Activated naive CD4-positive, alpha-beta T cell treated with anti-CD3 and anti-CD28 coated beads for 36 hours (primary cell): Measurements from ENCODE around the gene EXOC6B. TPM values are rescaled to one million over a fixed set of nuclear protein-coding genes. Genes with fewer than 3 reads are reported as not detected.

Experiments
- CTCF ChIA-PET: fragments of 350-600 bp; sonication (Branson Sonifier 250); formaldehyde crosslinking; loops from one replicate; lab custom pipeline; 2021; ENCODE audit warnings: antibody characterized with exemption; lab: Charles Lee
- DNase-seq: peaks from one replicate; pipeline ENCODE4 v3.0.0-alpha.2; 2020
- H3K27ac Mint-ChIP-seq: one replicate; pipeline ENCODE4 v1.8.0; 2021; ENCODE audit warnings: mild to moderate bottlenecking, mixed read lengths
- H3K27me3 Mint-ChIP-seq: one replicate; pipeline ENCODE4 v1.8.0; 2021; ENCODE audit warnings: low read depth, mixed read lengths
- H3K36me3 Mint-ChIP-seq: one replicate; pipeline ENCODE4 v1.8.0; 2021; ENCODE audit warnings: low read depth, mixed read lengths
- H3K4me1 Mint-ChIP-seq: one replicate; pipeline ENCODE4 v1.8.0; 2021; ENCODE audit warnings: low read depth, mixed read lengths
- H3K4me3 Mint-ChIP-seq: one replicate; pipeline ENCODE4 v1.8.0; 2021; ENCODE audit warnings: mild to moderate bottlenecking, moderate library complexity, mixed read lengths
- H3K9me3 Mint-ChIP-seq: one replicate; pipeline ENCODE4 v1.8.0; 2021; ENCODE audit warnings: mixed read lengths
- intact Hi-C: fragments of 100-400 bp; cut with micrococcal nuclease; formaldehyde crosslinking; loops from one replicate; pipeline ENCODE4 v1.15.1; 2023
- total RNA-seq, 2 experiments: library from RNA; stranded (reverse); gene quantifications; one replicate each; pipeline ENCODE4 v1.2.3, GENCODE V29; 2021

Gene EXOC6B
- total RNA-seq, 2 experiments from 2014 or later = 6.1 to 7.5 TPM

GRCh38 chr2:72143441-72144273 lies 682.2 kb downstream of the EXOC6B start:
- peaks cover 56% of the 10 kb centered on the region for H3K27me3 Mint-ChIP-seq
- no peak overlapping the region for H3K27ac Mint-ChIP-seq

GRCh38 chr2:72142570-72143440 lies 683.0 kb downstream of the EXOC6B start:
- no peaks in the 10 kb centered on the region for H3K9me3 Mint-ChIP-seq
- no peak for DNase-seq
- H3K27ac Mint-ChIP-seq = no peak overlapping the region
- H3K4me1 Mint-ChIP-seq = peaks cover 27% of the 10 kb centered on the region
- peaks cover 50% of the 10 kb centered on the region for H3K27me3 Mint-ChIP-seq
- CTCF ChIA-PET = no interaction called here
- H3K36me3 Mint-ChIP-seq = no peaks in the 10 kb centered on the region
- H3K4me3 Mint-ChIP-seq = no peak overlapping the region
- intact Hi-C loops = no loop called here

More at GRCh38 chr2:72143441-72144273, 682.2 kb downstream of the EXOC6B start:
- no peaks in the 10 kb centered on the region for H3K9me3 Mint-ChIP-seq
- no peak for DNase-seq
- H3K4me1 Mint-ChIP-seq = peaks cover 33% of the 10 kb centered on the region
- intact Hi-C loops = no loop called here
- no peak overlapping the region for H3K4me3 Mint-ChIP-seq
- no peaks in the 10 kb centered on the region for H3K36me3 Mint-ChIP-seq
- CTCF ChIA-PET = no interaction called here

- Mint-ChIP-seq H3K36me3 (no peaks in the 10 kb centered on the region), H3K27ac (no peak overlapping the region), H3K9me3 (no peaks in the 10 kb centered on the region), H3K4me1 (peaks cover 26% of the 10 kb centered on the region), H3K4me3 (no peak overlapping the region), H3K27me3 (peaks cover 47% of the 10 kb centered on the region)
- intact Hi-C loops = no loop called here
- DNase-seq = no peak
- CTCF ChIA-PET = no interaction called here
Observed at GRCh38 chr2:72141881-72142451, 683.9 kb downstream of the EXOC6B start.

GRCh38 chr2:72141032-72141645 lies 684.7 kb downstream of the EXOC6B start:
- no peak for DNase-seq
- H3K9me3 Mint-ChIP-seq = no peaks in the 10 kb centered on the region
- H3K27ac Mint-ChIP-seq = no peak overlapping the region
- H3K27me3 Mint-ChIP-seq = peaks cover 39% of the 10 kb centered on the region
- no peak overlapping the region for H3K4me3 Mint-ChIP-seq
- CTCF ChIA-PET = no interaction called here
- intact Hi-C loops = no loop called here
- H3K36me3 Mint-ChIP-seq = no peaks in the 10 kb centered on the region
- H3K4me1 Mint-ChIP-seq = peaks cover 17% of the 10 kb centered on the region

GRCh38 chr2:72140621-72140960 lies 685.2 kb downstream of the EXOC6B start:
- Mint-ChIP-seq H3K36me3 (no peaks in the 10 kb centered on the region), H3K27ac (no peak overlapping the region), H3K9me3 (no peaks in the 10 kb centered on the region), H3K4me3 (no peak overlapping the region), H3K27me3 (peaks cover 33% of the 10 kb centered on the region), H3K4me1 (peaks cover 12% of the 10 kb centered on the region)
- intact Hi-C loops = no loop called here
- CTCF ChIA-PET = no interaction called here
- DNase-seq = no peak

- peaks cover 9% of the 10 kb centered on the region for H3K4me1 Mint-ChIP-seq
- H3K9me3 Mint-ChIP-seq = no peaks in the 10 kb centered on the region
- H3K36me3 Mint-ChIP-seq = no peaks in the 10 kb centered on the region
- intact Hi-C loops = no loop called here
- H3K4me3 Mint-ChIP-seq = no peak overlapping the region
- peaks cover 30% of the 10 kb centered on the region for H3K27me3 Mint-ChIP-seq
- CTCF ChIA-PET = interaction anchor here (0.6 to 1.5 kb wide), 3 partner anchors 38 to 402 kb away, joined by 3 to 5 read pairs (median 3); no protein-coding TSS in a partner anchor
- DNase-seq = no peak
- no peak overlapping the region for H3K27ac Mint-ChIP-seq
Observed at GRCh38 chr2:72139874-72140620, 685.8 kb downstream of the EXOC6B start.

- Mint-ChIP-seq H3K4me1 (peaks cover 7% of the 10 kb centered on the region), H3K4me3 (no peak overlapping the region), H3K27ac (no peak overlapping the region), H3K27me3 (peaks cover 28% of the 10 kb centered on the region), H3K9me3 (no peaks in the 10 kb centered on the region), H3K36me3 (no peaks in the 10 kb centered on the region)
- DNase-seq = no peak
- CTCF ChIA-PET = interaction anchor here (0.6 to 1.5 kb wide), 3 partner anchors 37 to 235 kb away, joined by 3 to 5 read pairs (median 3); no protein-coding TSS in a partner anchor
- intact Hi-C loops = no loop called here
Observed at GRCh38 chr2:72139471-72139873, 686.4 kb downstream of the EXOC6B start.

- Mint-ChIP-seq H3K27me3 (peaks cover 25% of the 10 kb centered on the region), H3K4me3 (no peak overlapping the region), H3K27ac (no peak overlapping the region), H3K4me1 (peaks cover 5% of the 10 kb centered on the region), H3K9me3 (no peaks in the 10 kb centered on the region), H3K36me3 (no peaks in the 10 kb centered on the region)
- intact Hi-C loops = no loop called here
- DNase-seq = no peak
- CTCF ChIA-PET = interaction anchor here (0.6 to 1.5 kb wide), 3 partner anchors 37 to 236 kb away, joined by 3 to 5 read pairs (median 3); no protein-coding TSS in a partner anchor
Observed at GRCh38 chr2:72138921-72139381, 686.9 kb downstream of the EXOC6B start.

GRCh38 chr2:72138011-72138881 lies 687.6 kb downstream of the EXOC6B start:
- Mint-ChIP-seq H3K27ac (no peak overlapping the region), H3K27me3 (peaks cover 19% of the 10 kb centered on the region), H3K4me3 (no peak overlapping the region), H3K9me3 (no peaks in the 10 kb centered on the region), H3K36me3 (no peaks in the 10 kb centered on the region), H3K4me1 (no peaks in the 10 kb centered on the region)
- CTCF ChIA-PET = interaction anchor here (1.1 kb wide), 1 partner anchor 12 kb away, joined by 3 read pairs; no protein-coding TSS in a partner anchor
- no peak for DNase-seq
- intact Hi-C loops = no loop called here

GRCh38 chr2:72137498-72138010 lies 688.3 kb downstream of the EXOC6B start:
- no peaks in the 10 kb centered on the region for H3K4me1 Mint-ChIP-seq
- CTCF ChIA-PET = interaction anchor here (1.0 to 1.1 kb wide), 2 partner anchors 13 to 319 kb away, joined by 3 read pairs; no protein-coding TSS in a partner anchor
- H3K9me3 Mint-ChIP-seq = no peaks in the 10 kb centered on the region
- H3K4me3 Mint-ChIP-seq = no peak overlapping the region
- no peaks in the 10 kb centered on the region for H3K36me3 Mint-ChIP-seq
- intact Hi-C loops = loop anchor here (1.0 kb wide), 2 partner anchors 213 to 592 kb away; no protein-coding TSS in a partner anchor
- peaks cover 16% of the 10 kb centered on the region for H3K27me3 Mint-ChIP-seq
- DNase-seq = peak; percentile 76
- no peak overlapping the region for H3K27ac Mint-ChIP-seq
